HG03558 (cell line): ENCODE results near the gene ABI1.

Experiments
- ATAC-seq: cut with Tn5 transposase; IDR thresholded peaks from one replicate; pipeline ENCODE4 v1.9.1; 2021; ENCODE audit warnings: moderate number of reproducible peaks; ENCODE audit not compliant: unreplicated experiment; ENCODE audit errors: extremely low read depth

ABI1 gene

DNA sequence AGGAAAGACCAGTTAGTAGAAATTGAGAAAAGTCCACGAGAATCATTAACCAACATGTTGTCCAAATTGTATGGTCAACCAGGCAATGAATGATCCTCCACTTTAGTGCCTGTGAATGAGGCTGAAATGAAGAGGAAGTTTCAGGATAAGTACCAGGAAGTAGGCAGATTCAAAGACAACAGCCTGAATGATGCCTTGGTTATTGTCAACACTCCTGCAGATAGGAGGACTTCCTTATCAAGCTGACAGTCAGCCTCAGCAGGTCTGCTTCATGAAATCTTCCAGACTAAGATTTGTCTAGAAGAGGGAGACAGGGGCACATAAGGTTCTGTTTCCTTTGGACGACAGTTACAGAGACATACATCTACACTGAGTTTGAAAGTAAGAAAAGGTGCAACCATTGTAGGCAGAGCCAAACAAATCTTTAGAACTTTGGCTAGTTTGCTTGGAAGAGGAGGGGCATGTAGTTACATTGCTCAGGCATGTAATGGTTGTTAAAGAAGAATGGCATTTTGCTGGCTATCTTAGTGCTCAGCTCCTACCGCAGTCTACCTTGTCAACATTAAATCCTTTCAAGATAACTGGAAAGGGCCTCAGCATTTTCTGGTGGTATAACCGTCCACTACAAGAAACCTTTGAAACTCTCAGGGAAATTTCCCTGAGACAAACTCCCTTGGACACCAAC is 81.4 kb downstream of the ABI1 start:
- ATAC-seq = no peak

DNA sequence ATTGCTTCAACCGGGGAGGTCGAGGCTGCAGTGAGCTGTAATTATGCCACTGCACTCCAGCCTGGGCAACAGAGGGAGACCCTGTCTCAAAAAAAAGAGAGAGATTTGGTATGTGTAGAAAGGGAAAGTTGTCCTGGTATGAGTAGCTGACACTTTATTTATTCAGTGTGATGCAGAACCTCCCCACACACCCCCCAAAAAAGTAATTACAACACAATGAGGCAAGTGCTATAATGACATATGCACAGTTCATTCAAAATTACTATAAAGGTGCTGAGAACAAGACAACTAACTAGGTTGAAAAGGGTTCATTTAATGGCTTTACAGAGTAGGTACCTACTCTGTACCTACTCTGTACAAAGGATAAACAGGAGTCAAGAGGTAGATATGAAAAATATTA is 83.1 kb downstream of the ABI1 start:
- ATAC-seq = no peak

DNA sequence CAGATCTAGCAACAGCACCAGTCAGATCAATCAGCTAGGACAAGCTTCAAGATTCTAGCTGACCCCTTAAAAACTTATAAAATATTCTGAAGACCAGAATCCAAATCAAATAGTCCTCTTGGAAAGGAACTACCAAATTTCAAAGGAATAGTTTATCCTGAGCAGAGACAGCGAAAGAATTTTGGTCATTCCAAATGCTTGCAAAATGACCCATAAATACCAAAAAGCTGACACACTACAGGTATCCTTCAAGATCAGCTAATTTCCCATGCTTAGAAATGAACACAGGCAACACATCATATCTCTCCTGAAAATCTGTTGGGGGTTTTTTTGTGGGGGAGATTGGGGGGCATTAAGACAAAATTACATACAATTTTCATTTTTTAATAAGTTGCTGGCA is 84.5 kb downstream of the ABI1 start:
- ATAC-seq = no peak

DNA sequence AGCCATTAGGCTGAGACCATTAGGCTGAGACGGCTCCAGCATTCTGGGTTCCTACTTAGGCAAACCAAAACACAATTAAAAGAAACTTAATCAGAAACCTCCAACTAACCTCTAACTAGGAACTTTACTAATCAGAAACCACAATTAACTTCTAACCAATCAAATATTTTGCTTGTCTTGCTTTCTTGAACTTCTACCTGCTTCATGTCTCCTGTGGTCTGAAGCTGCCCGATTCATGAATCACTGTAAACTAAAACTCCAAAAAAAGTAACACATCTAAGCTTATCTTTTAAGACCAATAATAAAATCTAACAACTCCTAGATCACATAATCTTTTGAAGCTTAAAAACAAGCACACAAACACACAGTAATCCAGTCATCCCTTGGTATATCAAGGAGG is 87.1 kb downstream of the ABI1 start:
- no peak for ATAC-seq

DNA sequence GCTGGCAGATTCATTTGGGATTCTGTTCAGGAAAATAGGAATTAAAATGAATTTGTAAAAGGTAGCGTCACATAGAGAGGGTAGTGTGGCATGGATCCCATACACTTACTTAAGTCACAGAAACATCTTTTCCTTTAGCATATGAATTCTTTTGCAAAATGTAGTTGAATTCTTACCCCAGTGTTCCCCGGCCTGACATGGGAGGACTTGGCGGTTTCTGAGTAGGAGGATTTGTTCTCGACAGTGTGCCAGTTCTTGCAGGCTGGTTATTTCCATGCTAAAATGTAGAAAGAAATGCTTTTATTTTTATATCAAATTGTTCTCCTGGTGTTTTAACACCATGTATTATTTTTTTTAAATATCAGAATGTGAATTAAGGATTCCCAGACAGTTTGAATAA is 90.7 kb downstream of the ABI1 start:
- no peak for ATAC-seq

DNA sequence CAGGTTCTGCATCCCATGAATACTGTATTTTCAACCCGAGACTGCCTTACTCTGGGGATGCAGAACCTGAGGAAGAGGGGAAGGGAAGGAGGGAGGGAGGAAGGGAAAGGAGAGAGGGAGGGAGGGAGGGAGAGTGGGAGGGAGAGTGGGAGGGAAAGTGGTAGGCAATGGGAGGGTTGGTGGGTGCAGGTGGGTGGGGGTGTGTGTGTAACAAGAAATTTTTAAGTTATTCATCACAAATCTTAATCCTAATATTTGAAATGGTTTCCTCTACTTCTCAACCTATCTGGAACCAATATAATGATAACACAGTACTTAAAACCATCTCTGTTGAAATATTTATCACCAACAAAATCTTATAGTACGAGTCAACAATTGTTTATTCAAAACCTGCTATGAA is 95.2 kb downstream of the ABI1 start:
- ATAC-seq = no peak

DNA sequence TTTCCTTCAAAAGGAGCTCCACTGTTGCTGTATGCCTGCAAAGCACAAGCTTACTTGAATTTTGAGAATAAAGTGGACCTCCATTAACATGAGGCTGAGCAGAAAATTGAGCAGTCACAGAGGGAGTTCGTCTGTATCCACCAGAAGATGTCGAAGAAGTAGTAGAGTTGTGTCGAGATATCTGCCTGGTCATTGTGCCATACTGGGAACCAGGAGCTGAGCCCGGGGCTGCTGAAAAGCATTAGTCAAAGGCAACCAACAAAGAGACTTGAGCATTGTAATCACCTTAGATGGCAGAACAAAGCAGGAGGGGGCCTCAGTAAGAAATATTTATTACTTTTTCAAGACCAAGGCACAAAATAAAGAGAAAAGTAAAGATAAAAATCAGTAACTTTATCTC is 101.8 kb downstream of the ABI1 start:
- no peak for ATAC-seq

DNA sequence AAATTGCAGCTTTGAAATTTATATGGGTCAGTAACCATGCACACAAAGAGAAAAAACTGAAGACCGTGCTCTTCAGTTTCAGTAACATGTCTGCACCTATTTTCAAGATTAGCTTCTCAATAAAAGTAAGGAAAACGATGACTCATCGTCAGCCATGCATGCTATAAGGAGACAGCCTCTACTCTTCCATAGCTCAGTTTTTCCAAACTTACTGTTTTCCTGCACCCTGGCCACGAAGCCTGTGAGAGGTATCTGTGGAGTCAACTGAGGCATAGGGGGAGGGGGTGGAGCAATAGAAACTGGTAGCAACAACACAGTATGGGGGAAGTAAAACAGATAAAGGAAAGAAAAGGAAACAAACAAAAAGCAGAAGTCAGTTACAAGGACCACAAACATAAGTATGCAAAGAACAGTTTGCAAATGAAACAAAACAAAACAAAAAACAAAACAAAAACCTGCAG is 105.3 kb downstream of the ABI1 start:
- peak; percentile 82 for ATAC-seq

DNA sequence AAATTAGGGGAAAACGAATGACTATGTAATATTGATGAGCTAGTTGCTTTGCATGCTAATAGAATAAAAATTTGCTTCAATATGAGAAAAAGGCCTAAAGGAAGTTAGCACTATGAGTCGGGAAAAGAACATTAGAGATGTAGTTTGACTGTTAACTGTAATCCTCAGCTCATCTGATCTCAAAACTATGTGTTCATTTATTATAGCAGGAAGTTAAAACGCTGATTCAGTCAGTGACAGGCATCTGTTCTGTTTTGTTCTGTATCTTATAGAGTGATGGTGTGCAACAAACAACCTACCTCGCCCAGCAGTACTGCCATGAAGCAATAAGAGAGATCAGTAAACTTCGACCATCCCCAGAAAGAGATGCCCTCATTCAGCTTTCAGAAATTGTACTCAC is 114.7 kb downstream of the ABI1 start:
- no peak for ATAC-seq

DNA sequence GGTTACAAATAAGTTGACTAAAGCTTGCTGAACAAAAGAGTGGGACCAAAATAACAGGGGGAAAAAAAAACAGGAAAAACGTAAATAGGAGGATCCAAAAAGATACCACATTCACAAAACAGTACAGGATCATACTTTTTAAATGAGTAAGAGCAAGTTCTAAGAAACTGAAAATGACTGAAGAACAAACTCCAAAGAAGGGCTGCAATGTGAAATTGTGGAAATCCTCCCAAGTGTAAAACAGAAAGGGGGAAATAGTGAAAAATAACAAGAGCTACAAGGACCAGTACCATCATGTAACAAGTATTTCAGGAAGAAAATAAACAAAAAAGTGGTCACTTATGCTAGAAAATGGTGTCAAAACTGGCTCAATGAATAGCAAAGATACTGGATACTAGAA is 116.9 kb downstream of the ABI1 start:
- no peak for ATAC-seq

DNA sequence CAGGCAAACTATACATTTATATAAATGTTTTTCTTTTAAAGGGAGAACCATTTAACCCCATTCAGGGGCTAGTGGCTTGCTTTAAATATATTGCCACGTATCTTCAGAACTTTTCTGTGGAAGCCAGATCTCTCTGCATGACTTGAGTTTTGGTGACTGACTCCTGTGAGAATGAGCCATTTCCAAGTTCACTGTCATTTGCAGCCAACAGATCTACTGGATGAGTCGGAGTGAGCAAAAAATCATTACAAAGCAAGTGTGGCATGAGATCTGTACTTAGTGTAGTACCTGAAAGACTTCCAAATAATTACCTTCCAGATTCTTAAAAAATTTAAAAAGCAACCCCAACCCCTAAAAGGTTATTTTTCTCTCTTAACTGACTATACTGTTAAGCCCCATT is 117.7 kb downstream of the ABI1 start:
- ATAC-seq = no peak

DNA sequence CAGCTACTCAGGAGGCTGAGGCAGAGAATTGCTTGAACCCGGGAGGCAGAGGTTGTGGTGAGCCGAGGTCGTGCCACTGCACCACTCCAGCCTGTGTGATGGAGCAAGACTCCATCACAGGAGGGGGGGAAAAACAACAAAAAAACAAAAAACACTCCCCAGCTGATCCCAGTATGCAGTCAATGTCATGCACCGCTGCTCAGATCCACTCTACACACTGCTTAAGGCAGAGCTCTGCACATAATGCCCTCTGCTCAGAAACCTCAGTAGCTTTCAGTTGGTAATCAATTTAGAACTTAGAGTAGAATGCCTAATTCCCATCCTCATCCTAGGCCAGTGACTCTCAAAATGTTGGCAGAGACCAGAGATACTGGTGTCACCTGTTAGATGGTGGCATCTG is 119.4 kb downstream of the ABI1 start:
- no peak for ATAC-seq

DNA sequence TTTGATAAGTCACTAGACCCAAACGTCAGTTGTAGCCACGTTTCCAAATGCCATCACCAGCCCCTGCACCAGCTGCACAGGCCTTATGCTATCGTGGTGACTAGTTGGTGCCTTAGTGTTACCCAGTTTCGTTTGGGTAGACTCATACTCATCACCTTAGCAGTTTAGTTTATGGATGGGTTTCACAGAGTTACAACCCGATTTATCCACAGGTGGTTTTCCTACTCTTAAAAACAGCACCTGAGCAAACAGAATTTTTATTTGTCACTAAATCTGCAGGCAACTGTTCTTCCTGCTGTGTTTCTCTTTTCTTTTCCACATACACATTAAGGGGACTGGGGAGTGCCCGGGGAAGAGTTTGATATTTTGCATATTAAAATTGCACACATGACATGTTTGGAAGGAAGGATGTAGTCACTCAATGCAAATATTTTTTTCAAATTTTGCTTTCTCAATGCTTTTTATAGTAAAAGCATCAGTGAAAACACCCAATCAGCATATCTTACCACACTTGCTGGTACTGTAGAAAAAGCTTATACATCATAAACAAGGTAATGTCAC is 121.6 kb downstream of the ABI1 start:
- ATAC-seq = no peak

DNA sequence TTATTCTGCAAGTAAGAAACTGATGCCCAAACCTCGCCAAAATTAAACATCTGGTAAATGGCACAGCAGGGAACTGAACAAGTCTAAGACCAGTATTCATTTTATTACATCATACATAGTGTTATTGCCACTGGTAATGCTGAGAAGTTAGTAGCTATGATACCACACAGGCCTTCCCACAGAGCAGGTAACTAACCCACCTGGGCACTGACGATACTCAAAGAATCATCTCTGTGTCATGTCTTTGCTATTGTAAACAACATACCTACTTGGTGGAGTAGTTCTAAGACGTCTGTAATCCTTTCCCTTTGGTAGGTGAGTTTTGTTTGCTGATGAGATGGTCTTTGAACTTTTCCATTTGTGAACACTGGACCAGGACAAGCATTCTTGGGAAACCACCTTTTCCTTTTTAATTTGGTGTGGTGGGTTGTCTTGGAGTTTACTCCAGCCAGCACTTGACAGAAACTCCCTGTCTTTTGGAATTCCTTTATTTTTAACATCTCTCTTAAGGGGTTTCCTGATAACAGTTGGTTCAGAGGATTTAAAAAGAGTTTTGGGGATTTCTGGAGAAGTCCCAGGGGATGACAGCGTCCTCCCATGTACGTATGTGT is 122.4 kb downstream of the ABI1 start:
- no peak for ATAC-seq

DNA sequence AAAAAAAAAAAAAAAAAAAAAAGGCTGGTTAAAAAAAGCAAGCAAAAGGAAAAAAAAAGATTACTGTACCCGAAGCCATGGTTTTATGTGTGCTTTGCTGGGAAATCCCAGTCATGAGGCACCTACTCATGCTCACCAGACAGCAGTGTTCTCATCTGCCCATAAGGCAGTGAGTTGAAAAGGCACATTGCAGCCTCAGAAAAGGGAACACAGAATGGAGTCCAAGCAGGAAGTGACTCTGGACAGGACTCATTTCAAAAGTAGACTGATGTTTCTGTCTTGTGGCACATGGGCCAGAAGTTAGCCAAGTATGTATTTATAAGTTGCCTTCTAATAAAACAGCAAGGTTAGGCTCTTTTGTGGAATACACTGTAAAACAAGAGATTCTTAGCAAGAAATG is 123.0 kb downstream of the ABI1 start:
- ATAC-seq = peak; percentile 77

DNA sequence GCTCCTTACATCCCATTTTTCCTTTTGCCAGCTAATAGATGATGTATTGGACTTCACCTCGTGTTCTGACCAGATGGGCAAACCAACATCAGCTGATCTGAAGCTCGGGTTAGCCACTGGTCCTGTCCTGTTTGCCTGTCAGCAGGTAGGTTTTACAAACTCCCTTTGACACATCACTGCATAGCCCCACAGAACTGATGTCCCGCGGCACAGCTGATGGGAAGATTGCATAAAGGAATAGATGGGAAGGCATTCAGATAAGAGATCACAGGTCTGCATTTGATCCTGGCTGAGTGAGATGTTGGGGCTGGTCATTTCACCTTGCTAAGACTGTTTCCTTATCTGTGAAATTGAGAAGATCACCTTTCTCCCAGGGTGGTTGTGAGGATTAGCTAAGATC is 125.3 kb downstream of the ABI1 start:
- no peak for ATAC-seq

DNA sequence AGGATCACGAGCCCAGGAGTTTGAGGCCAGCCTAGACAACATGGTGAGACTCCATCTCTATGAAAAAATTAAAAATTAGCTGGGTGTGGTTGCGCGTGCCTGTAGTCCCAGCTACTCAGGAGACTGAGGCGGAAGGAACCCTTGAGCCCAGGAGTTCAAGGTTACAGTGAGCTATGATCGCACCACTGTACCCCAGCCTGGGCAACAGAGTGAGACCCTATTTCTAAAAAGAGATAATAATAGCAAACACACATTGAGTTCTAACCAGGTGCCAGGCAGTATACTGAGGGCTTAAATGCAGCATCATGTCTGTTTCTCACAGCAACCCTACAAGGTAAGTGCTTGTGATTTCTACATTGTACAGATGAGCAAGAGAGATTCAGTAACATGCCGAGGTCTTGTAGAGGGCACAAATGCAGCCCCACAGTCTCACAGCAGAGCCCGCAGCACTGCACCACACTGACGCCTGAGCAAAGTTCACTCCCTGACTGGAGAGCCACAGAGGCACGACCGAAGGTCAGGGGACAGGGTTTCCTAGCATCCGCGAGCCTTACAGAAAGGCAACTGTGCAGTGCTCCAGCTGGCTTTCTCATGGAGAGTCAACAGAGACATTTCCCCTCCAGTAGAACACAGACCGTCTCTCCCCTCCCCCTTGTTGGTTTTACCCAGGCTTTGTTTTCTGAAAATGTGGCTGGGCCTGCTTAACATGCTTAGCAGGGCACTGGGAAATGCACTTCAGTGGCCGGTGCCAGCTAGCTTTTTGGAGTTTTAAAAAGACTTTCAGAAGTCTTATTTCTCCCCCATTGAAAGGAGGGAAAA is 126.8 kb downstream of the ABI1 start:
- no peak for ATAC-seq

DNA sequence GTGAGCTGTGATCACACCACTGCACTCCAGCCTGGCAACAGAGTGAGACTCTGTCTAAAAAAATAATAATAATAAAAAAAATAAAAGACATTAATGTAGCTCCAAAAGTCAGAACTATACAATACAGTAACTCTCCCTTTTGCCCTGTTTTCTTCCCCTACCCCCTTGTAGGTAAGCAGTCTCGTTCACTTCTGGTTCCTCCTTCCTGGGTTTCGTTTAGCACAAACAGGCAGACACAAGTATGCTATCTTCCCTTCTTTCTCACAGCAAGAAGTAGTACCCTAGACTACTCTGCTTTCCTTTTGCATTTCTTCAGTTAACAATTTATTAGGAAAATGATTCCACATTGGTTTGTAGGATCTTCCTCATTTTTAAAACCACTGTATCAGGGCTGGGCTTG is 130.2 kb downstream of the ABI1 start:
- no peak for ATAC-seq

DNA sequence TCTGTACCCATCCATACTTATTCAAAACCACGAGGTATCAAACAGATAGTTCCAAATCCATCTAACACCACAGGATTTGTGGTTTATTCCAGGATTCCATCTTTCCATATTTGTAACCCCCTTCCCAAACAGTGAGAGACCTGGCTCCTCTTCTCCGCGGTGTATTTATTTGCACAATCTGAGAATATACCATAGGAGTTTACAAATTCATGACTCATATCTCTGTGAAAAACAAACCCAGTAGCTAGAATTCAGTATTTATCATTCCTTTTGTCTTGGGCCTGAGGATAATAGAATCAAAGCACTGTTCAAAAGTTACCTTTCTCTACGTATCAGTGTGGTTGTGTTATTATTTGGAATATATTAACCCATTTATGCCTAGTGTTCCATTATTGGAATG is 131.4 kb downstream of the ABI1 start:
- ATAC-seq = no peak

DNA sequence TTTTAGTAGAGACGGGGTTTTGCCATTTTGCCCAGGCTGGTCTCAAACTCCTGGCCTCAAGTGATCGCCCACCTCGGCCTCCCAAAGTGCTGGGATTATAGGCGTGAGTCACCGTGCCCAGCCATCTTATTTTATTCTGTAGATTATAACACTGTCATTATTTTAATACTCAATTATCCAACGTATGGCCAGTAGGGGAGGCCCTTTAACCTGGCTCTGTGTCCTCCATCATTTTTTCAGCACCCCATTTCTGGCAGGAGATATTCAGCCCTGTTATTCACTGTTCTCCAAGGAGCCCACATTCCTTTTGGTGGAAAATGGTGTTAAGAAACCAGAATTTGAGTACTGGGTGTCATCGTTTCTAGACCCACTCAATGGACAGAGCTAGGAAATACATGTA is 131.8 kb downstream of the ABI1 start:
- ATAC-seq = no peak

DNA sequence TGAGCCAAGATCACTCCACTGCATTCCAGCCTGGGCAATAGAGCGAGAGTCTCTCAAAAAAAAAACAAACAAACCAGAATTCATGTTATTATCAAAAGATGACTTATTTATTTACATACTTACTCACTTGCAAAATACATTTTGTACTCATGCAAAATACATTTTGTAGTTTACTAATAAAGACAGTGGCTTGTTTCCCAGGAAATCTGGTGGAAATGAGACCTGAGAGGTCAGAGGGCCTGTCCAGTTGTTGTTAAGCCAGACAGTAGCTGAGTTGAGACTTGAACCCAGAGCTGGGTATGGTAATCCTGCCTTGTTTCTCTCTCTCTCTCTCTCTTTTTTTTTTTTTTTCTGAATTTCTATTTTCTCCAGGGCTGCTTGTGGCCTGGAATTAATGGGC is 133.8 kb downstream of the ABI1 start:
- ATAC-seq = no peak
